ENCODE results near the gene ARHGAP24. TPM values are rescaled to one million over a fixed set of nuclear protein-coding genes. Genes with fewer than 3 reads are reported as not detected.

Gene ARHGAP24
- total RNA-seq, 4 donors from 2014 or later: 41.6 to 71.2 (median 62.0) TPM

GRCh38 chr4:85452058-85452731 lies 22.8 kb upstream of the ARHGAP24 start:
- Histone ChIP-seq H3K4me1 (no peaks in the 10 kb centered on the region), H3K27ac (no peak overlapping the region), H3K9me3 (peaks cover 0 to 9% (median 0%) of the 10 kb centered on the region in 4 donors), H3K27me3 (no peaks in the 10 kb centered on the region), H3K4me3 (no peak overlapping the region), H3K36me3 (no peaks in the 10 kb centered on the region)
- TF ChIP-seq POLR2A (IDR thresholded peaks at IDR 0.05): no peak
- TF ChIP-seq CTCF (IDR thresholded peaks at IDR 0.05): no peak
- no peak for TF ChIP-seq EP300 (IDR thresholded peaks at IDR 0.05)
- 59 to 65% methylated on average over 3 of the region's 3 CpGs for WGBS, 2 donors
- no peak for DNase-seq (ENCODE audit: low spot score in 2 of 2)

GRCh38 chr4:85455942-85456341 lies 19.0 kb upstream of the ARHGAP24 start:
- H3K4me3 ChIP-seq: no peak overlapping the region
- H3K9me3 ChIP-seq: peaks cover 0 to 9% (median 0%) of the 10 kb centered on the region in 4 donors
- TF ChIP-seq EP300 (IDR thresholded peaks at IDR 0.05) (no peak), CTCF (IDR thresholded peaks at IDR 0.05) (no peak), POLR2A (IDR thresholded peaks at IDR 0.05) (no peak)
- H3K4me1 ChIP-seq: peaks cover 0 to 10% (median 0%) of the 10 kb centered on the region in 4 donors
- no peaks in the 10 kb centered on the region for H3K36me3 ChIP-seq
- H3K27me3 ChIP-seq: no peaks in the 10 kb centered on the region
- H3K27ac ChIP-seq: no peak overlapping the region
- no peak for DNase-seq (ENCODE audit: low spot score in 2 of 2)

- Histone ChIP-seq H3K27me3 (no peaks in the 10 kb centered on the region), H3K36me3 (no peaks in the 10 kb centered on the region), H3K27ac (no peak overlapping the region), H3K4me1 (peaks cover 0 to 10% (median 0%) of the 10 kb centered on the region in 4 donors), H3K4me3 (no peak overlapping the region), H3K9me3 (peaks cover 0 to 9% (median 0%) of the 10 kb centered on the region in 4 donors)
- TF ChIP-seq CTCF (IDR thresholded peaks at IDR 0.05) (no peak), EP300 (IDR thresholded peaks at IDR 0.05) (peak in 1 of 2 donors; percentile 28)
- peak in 1 of 2 donors; percentile 35 for DNase-seq (ENCODE audit: low spot score in 2 of 2)
- 61 to 62% methylated on average over 5 of the region's 5 CpGs for WGBS, 2 donors
These were observed 17.0 kb upstream of the ARHGAP24 start for GRCh38 chr4:85457752-85458467.

- Histone ChIP-seq H3K4me1 (peaks cover 0 to 10% (median 0%) of the 10 kb centered on the region in 4 donors), H3K36me3 (no peaks in the 10 kb centered on the region), H3K27me3 (no peaks in the 10 kb centered on the region), H3K4me3 (no peak overlapping the region), H3K27ac (no peak overlapping the region), H3K9me3 (peaks cover 0 to 9% (median 0%) of the 10 kb centered on the region in 4 donors)
- WGBS, 2 donors: 78 to 87% methylated on average over 1 of the region's 1 CpG
- TF ChIP-seq CTCF (IDR thresholded peaks at IDR 0.05) (no peak), POLR2A (IDR thresholded peaks at IDR 0.05) (no peak), EP300 (IDR thresholded peaks at IDR 0.05) (no peak)
- DNase-seq (ENCODE audit: low spot score in 2 of 2): no peak
These were observed 15.2 kb upstream of the ARHGAP24 start for GRCh38 chr4:85459736-85460135.

GRCh38 chr4:85474356-85474755 lies 594 bp upstream of the ARHGAP24 start:
- Histone ChIP-seq H3K36me3 (no peaks in the 10 kb centered on the region), H3K4me1 (peaks cover 0 to 36% (median 5%) of the 10 kb centered on the region in 4 donors), H3K27me3 (no peaks in the 10 kb centered on the region), H3K9me3 (no peaks in the 10 kb centered on the region), H3K27ac (peak overlapping the region; percentile 78 to 88 (median 84)), H3K4me3 (peak overlapping the region; percentile 52 to 66 (median 64))
- DNase-seq (ENCODE audit: low spot score in 2 of 2): no peak
- 61 to 75% methylated on average over 4 of the region's 4 CpGs for WGBS, 2 donors
- TF ChIP-seq CTCF (IDR thresholded peaks at IDR 0.05): no peak
- TF ChIP-seq EP300 (IDR thresholded peaks at IDR 0.05): no peak
- no peak for TF ChIP-seq POLR2A (IDR thresholded peaks at IDR 0.05)
